T-helper 1 cell (primary cell): ENCODE results near the gene RBM33.

ENCODE experiments used
- DNase-seq, 5 donors: peaks; one replicate each; pipeline ENCODE4 v3.0.0-alpha.2; 2012 to 2020

Gene RBM33

GRCh38 chr7:155694851-155695250 lies 50.4 kb downstream of the RBM33 start:
- DNase-seq, result no peak

GRCh38 chr7:155696747-155697146 lies 52.3 kb downstream of the RBM33 start:
- DNase-seq, result no peak

- DNase-seq, result no peak
Measured at GRCh38 chr7:155698633-155699032, 54.2 kb downstream of the RBM33 start.

DNA sequence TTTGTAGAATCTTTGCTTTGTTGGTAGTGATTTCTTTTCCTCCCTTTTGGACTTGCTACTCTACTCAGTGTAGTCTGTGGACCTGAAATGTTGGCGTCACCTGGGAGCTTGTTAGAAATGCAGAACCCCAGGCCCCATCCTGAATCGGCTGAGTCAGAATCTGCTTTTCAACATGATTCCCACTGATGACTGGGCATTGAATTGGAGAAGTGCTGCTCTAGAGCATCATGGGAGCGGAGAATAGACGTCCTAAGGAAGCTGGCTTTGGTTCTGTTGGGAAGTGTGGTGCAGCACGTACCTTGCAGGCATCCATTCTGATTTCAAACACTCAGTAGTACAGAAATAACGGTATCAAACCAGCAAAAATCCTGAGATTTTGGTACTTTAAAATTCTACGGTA lies 54.7 kb downstream of the RBM33 start:
- DNase-seq, result no peak

GRCh38 chr7:155700847-155701246 lies 56.4 kb downstream of the RBM33 start:
- DNase-seq, result no peak

DNA sequence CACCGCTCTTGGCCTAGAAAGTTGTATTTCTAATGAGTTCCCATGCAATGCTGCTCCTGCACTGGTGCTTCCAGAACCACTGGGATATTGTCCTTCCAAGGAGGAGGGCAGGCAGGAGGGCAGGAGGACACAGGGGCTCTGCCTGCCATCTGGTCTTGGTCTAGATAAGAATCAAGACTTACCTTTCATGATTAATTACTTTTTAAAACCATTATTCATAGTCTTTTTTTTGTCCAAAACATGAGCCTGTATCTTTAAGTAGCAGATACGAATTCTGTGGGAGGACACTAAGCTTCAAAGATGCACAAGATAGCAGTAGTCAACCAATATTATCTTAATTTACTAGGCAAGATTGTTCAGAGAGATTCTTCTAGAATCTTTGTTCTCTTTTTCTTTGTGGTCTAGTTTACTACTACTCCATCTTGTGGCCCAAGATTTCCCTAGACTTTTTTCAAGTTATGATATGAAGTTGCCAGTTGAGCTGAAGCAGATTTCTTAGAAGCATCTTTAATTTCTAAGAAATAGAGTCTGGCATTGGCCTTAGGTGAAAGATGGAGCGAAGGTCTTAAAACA lies 57.6 kb downstream of the RBM33 start:
- no peak for DNase-seq

- DNase-seq, result no peak
Measured at GRCh38 chr7:155702616-155703015, 58.2 kb downstream of the RBM33 start.

DNA sequence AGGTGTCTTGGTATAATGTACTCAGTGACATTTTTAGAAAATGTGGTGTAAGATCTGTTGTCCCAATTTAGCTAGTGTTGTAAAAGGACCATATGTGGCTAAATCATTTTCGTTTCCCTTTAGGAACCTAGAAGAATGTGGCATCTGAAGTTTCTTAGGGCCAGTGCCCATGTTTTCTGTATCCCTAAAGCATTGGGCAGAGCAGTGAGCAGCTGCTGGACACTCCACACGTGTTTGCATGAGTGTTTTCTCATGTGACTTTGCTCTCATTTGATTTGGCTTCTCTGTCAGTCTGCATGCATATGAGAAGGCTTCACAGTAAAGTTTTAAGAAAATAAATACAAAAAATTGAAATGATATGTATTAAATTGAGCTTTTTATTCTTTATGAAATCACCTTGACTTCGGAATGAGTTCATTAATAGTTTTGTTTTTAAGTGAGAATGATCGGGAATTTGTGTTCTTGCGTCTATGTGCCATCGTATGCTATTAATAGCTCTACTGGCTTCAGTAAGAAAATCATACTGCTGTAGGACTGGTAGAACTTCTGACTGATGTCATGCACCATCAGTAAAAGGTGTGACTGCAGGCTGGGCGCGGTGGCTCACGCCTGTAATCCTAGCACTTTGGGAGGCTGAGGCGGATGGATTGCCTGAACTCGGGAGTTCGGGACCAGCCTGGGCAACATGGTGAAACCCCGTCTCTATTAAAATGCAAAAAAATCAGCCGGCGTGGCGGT lies 61.3 kb downstream of the RBM33 start:
- DNase-seq, result no peak

DNA sequence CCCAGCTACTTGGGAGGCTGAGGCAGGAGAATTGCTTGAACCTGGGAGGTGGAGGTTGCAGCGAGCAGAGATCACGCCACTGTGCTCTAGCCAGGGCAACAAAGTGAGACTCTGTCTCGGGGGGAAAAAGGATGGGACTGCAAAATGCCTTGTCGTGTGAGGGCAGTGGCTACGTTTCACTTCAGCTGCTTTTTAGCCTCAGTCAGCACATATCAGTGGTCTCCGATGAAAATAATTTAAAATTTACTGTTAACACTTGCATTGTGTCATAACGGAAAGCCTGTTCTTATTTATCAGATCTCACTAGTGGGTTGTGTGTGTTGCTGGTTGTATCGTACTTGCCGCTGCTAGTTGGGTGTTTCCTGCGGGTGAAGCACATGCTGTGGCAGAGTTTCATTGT lies 61.9 kb downstream of the RBM33 start:
- no peak for DNase-seq

GRCh38 chr7:155709453-155709852 lies 65.0 kb downstream of the RBM33 start:
- no peak for DNase-seq

DNA sequence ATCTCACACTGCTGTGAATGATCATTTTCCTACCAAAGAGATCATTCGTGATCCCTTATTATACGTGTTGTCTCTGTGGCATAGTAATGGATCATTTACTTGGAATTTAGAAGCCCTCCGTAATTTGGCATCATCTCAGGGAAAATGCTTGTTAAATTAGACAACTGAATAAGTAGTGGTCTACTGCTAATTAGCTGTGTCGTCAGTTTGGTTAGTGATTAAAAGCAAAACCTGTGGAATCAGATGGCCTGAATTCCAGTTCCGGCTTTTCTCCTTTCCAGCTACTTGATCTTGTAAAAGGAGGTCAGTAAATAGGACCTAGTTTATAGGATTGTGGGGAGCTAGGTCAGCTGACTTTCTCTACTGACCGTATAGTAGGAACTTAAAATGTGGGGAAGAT lies 65.6 kb downstream of the RBM33 start:
- DNase-seq, result no peak

DNA sequence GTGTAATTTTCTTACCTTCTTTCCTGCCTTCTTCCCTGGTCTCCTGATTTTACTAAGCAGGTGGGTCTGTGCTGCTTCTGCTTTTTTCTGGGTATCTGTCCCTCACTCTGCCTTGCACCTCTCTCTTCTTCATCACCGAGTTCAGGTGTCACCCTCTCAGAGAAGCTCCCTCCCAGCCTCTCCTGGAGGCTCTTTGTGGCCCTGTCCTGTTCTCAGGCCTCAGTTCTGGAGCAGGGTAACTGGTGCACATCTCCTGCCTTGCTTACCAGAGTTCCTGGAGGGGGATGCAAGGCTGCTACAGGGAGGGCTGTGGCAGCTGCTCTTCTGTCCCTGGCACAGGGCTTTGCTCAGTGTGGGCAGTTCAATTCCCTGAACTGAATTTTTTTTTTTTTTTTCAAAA lies 66.1 kb downstream of the RBM33 start:
- DNase-seq, result no peak

GRCh38 chr7:155711081-155711480 lies 66.6 kb downstream of the RBM33 start:
- DNase-seq, result no peak

GRCh38 chr7:155713384-155713783 lies 68.9 kb downstream of the RBM33 start:
- no peak for DNase-seq

DNA sequence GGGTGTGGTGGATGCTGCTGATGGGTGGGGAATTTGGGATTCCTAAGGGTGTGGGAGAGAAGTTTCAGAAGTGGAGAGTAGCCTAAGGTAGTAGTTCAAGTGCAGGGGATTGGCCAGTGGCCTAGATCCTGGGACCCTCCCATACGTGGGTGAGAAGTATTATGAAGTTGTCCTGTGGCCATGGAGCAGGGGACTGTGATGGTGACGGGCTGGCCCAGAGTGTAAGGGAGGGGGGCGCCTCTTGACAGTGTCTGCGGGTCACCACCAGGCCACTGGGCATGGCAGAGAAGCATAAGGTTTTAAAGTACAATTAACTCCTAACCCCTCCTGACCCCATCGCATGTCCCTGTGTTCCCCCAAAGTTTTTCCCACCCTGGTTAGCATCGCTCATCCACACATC lies 70.2 kb downstream of the RBM33 start:
- DNase-seq, result no peak

GRCh38 chr7:155715111-155715805 lies 70.8 kb downstream of the RBM33 start:
- no peak for DNase-seq

GRCh38 chr7:155717010-155717744 lies 72.7 kb downstream of the RBM33 start:
- DNase-seq, result no peak

GRCh38 chr7:155721056-155721455 lies 76.6 kb downstream of the RBM33 start:
- DNase-seq, result no peak

GRCh38 chr7:155722118-155722517 lies 77.7 kb downstream of the RBM33 start:
- DNase-seq, result no peak

DNA sequence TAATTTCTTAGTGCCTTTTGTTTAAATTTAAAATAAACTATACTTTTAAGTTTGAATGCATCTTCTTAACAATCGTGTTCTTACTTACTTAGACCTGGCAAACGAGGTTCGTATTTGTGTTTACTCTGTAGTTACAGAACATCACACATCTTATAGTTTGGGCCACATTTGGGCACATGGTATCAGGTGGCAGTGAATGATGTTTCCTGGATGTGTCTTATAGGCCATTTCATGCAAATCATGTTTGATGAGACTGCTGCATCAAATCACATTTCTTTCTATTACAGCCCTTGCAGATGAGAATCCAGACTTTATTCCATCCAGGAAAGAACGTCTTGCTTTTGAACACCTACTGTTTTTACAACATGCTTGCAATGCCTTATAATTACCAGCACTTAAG lies 78.5 kb downstream of the RBM33 start:
- no peak for DNase-seq

- DNase-seq, result no peak
Measured at GRCh38 chr7:155724327-155725005, 80.0 kb downstream of the RBM33 start.

DNA sequence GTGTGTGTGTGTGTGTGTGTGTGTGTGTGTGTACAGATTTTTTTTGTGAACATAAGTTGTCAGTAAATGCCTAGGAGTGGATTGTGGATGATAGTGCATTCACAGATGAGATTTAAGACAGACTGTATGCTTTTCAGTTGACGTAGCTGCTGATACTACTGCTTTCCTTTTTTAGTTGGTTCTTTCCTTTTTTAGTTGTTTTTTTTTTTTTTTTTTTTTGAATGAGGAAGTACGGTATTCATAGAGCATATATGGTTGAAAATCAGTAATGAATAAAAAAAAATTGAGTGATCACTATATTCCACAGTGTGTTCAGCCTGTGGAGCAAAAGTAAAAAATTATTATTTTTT lies 80.5 kb downstream of the RBM33 start:
- DNase-seq, result no peak

DNA sequence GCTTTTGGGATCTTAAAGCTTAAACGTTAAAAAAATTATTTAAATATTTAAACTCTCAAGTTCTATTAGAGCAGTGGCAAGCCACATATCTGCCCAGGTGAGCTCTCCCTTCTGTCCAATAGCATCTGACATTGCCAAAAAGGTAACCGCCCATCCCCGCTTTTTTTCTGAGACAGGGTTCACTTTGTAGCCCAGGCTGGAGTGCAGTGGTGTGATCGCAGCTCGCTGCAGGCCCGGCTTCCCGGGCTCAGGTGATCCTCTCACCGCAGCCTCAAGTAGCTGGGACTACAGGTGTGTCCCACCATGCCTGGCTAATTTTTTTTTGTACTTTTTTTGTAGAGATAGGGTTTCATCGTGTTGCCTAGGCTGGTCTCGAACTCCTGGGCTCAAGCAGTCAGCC lies 83.2 kb downstream of the RBM33 start:
- no peak for DNase-seq
